ENCODE results near the gene PIEZO1. TPM values are rescaled to one million over a fixed set of nuclear protein-coding genes. Genes with fewer than 3 reads are reported as not detected.
A peak's percentile ranks its signal among the peaks of the same experiment; 100 is the strongest.
"Not testable (repeated sequence)": the region's sequence is repeated elsewhere in the genome, so short reads cannot be mapped to it uniquely, and the experiment has no call there.

Gene PIEZO1
- total RNA-seq, result 238 and 422 TPM in 2 replicates

- DNase-seq (ENCODE audit: low read depth in 2 of 2), result peak in 1 of 2 donors; percentile 73
Observed at GRCh38 chr16:88785106-88785924, at the start of gene PIEZO1. Gene PIEZO1 (minus strand): TSS chr16:88785220. CDS start chr16:88784964, 256 bp downstream.

- no peak for DNase-seq (ENCODE audit: low read depth in 2 of 2)
Observed at GRCh38 chr16:88834670-88835069, 49.6 kb upstream of the PIEZO1 start.

- no peak for DNase-seq (ENCODE audit: low read depth in 2 of 2)
Observed at GRCh38 chr16:88833086-88833485, 48.1 kb upstream of the PIEZO1 start.

GRCh38 chr16:88831838-88832237, 46.8 kb upstream of the PIEZO1 start:
- DNase-seq (ENCODE audit: low read depth in 2 of 2), result no peak

- no peak for DNase-seq (ENCODE audit: low read depth in 2 of 2)
Observed at GRCh38 chr16:88830783-88831182, 45.8 kb upstream of the PIEZO1 start.

GRCh38 chr16:88830258-88830657, 45.2 kb upstream of the PIEZO1 start:
- DNase-seq (ENCODE audit: low read depth in 2 of 2), result no peak

- DNase-seq (ENCODE audit: low read depth in 2 of 2), result no peak
Observed at GRCh38 chr16:88828711-88829110, 43.7 kb upstream of the PIEZO1 start.

- DNase-seq (ENCODE audit: low read depth in 2 of 2), result no peak
Observed at GRCh38 chr16:88827727-88828126, 42.7 kb upstream of the PIEZO1 start.

- no peak for DNase-seq (ENCODE audit: low read depth in 2 of 2)
Observed at GRCh38 chr16:88826070-88826840, 41.2 kb upstream of the PIEZO1 start.

- DNase-seq (ENCODE audit: low read depth in 2 of 2), result no peak
Observed at GRCh38 chr16:88825146-88825545, 40.1 kb upstream of the PIEZO1 start.

GRCh38 chr16:88824256-88825077, 39.4 kb upstream of the PIEZO1 start:
- DNase-seq (ENCODE audit: low read depth in 2 of 2), result no peak

GRCh38 chr16:88823646-88824045, 38.6 kb upstream of the PIEZO1 start:
- not testable (repeated sequence) for DNase-seq (ENCODE audit: low read depth in 2 of 2)

- DNase-seq (ENCODE audit: low read depth in 2 of 2), result no peak
Observed at GRCh38 chr16:88822281-88823040, 37.4 kb upstream of the PIEZO1 start.

- no peak for DNase-seq (ENCODE audit: low read depth in 2 of 2)
Observed at GRCh38 chr16:88821168-88821850, 36.3 kb upstream of the PIEZO1 start.

GRCh38 chr16:88820385-88821025, 35.5 kb upstream of the PIEZO1 start:
- DNase-seq (ENCODE audit: low read depth in 2 of 2), result no peak

- no peak for DNase-seq (ENCODE audit: low read depth in 2 of 2)
Observed at GRCh38 chr16:88819126-88819525, 34.1 kb upstream of the PIEZO1 start.

GRCh38 chr16:88818575-88818874, 33.5 kb upstream of the PIEZO1 start:
- no peak for DNase-seq (ENCODE audit: low read depth in 2 of 2)

GRCh38 chr16:88817785-88818574, 33.0 kb upstream of the PIEZO1 start:
- no peak for DNase-seq (ENCODE audit: low read depth in 2 of 2)

Measured in dermis microvascular lymphatic vessel endothelial cell (primary cell).